H1 (cell line): Measurements from ENCODE around the gene CPA1. TPM values are rescaled to one million over a fixed set of nuclear protein-coding genes. Genes with fewer than 3 reads are reported as not detected.

Experiments
- CHD7 ChIP-seq: fragments of 300-600 bp; sonication (generic); IDR thresholded peaks from 2 replicates; pipeline ENCODE4 v1.7.1; 2012; ENCODE audit warnings: low read length, moderate library complexity, mild to moderate bottlenecking, inconsistent platforms; ENCODE audit not compliant: insufficient replicate concordance
- polyA plus RNA-seq, 7 experiments: library from polyadenylated mRNA; depleted of rRNA in 3 of 7; stranded (reverse) in 5 of 7; unstranded in 2 of 7; fragments of >200 nt in 5 of 7; fragments of 200-250 nt in 2 of 7; gene quantifications; 1 replicate in 5 of 7; 2 replicates in 1 of 7; 4 replicates in 1 of 7; pipeline versions ENCODE4 v1.2.1 to v1.2.3, GENCODE V29; 2011 to 2013; ENCODE audit warnings: missing spikeins in 2 of 7, mixed read lengths in 2 of 7
- total RNA-seq: library from RNA; stranded (reverse); fragmentation: NEBNext Ultra II Directional; extraction: Animal tissue kit (Norgen Biotek cat#: 25700); gene quantifications from 2 replicates; pipeline ENCODE4 v1.2.1, GENCODE V29; 2021

CPA1 gene
- total and polyA plus RNA-seq, 2 of the 8 experiments (the other 6 are each of a cell fraction or from before 2014, with no cell fraction given) = not detected

- no peak for TF ChIP-seq CHD7
Measured at GRCh38 chr7:130433301-130433700, 53.0 kb downstream of the CPA1 start (continued).
